ENCODE results near the gene DNAAF3. TPM values are rescaled to one million over a fixed set of nuclear protein-coding genes. Genes with fewer than 3 reads are reported as not detected.
"Not testable (repeated sequence)": the region's sequence is repeated elsewhere in the genome, so short reads cannot be mapped to it uniquely, and the experiment has no call there.

Gene DNAAF3
- total RNA-seq, 4 donors from 2014 or later, result 0.71 to 10.3 (median 0.99) TPM

DNA sequence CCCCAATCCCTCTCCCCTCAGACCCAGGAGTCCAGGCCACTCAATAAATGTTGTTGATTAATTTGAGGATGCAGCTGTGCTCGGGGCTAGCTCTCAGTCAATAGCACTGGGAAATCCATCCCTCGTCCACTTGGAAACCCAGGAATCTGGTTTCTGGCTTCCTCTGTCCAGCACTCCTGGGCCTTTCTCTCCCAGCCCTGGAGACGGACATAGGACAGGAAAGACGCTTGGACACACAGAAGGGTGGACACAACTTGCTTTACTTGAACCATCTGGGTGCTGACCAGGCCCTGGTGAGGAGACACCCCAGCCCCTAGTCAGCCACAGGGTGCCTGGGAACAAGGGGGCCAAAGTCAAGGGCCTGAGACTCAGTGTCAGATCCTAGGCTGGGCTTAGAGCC lies 8.0 kb downstream of the DNAAF3 start:
- intact Hi-C loops (cut with DNase I; ENCODE audit: low total_unique reads), result no loop called here
- no peak for TF ChIP-seq POLR2A (IDR thresholded peaks at IDR 0.05)
- TF ChIP-seq, protein P1, sequence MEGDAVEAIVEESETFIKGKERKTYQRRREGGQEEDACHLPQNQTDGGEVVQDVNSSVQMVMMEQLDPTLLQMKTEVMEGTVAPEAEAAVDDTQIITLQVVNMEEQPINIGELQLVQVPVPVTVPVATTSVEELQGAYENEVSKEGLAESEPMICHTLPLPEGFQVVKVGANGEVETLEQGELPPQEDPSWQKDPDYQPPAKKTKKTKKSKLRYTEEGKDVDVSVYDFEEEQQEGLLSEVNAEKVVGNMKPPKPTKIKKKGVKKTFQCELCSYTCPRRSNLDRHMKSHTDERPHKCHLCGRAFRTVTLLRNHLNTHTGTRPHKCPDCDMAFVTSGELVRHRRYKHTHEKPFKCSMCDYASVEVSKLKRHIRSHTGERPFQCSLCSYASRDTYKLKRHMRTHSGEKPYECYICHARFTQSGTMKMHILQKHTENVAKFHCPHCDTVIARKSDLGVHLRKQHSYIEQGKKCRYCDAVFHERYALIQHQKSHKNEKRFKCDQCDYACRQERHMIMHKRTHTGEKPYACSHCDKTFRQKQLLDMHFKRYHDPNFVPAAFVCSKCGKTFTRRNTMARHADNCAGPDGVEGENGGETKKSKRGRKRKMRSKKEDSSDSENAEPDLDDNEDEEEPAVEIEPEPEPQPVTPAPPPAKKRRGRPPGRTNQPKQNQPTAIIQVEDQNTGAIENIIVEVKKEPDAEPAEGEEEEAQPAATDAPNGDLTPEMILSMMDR (IDR thresholded peaks at IDR 0.05), result no peak
- WGBS, 2 donors, result 67 to 81% methylated on average over 4 of the region's 4 CpGs
- H3K4me3 ChIP-seq (ENCODE audit: low read depth, poor library complexity, severe bottlenecking), result no peak overlapping the region
- no peak for DNase-seq (ENCODE audit: low spot score in 2 of 2)

DNA sequence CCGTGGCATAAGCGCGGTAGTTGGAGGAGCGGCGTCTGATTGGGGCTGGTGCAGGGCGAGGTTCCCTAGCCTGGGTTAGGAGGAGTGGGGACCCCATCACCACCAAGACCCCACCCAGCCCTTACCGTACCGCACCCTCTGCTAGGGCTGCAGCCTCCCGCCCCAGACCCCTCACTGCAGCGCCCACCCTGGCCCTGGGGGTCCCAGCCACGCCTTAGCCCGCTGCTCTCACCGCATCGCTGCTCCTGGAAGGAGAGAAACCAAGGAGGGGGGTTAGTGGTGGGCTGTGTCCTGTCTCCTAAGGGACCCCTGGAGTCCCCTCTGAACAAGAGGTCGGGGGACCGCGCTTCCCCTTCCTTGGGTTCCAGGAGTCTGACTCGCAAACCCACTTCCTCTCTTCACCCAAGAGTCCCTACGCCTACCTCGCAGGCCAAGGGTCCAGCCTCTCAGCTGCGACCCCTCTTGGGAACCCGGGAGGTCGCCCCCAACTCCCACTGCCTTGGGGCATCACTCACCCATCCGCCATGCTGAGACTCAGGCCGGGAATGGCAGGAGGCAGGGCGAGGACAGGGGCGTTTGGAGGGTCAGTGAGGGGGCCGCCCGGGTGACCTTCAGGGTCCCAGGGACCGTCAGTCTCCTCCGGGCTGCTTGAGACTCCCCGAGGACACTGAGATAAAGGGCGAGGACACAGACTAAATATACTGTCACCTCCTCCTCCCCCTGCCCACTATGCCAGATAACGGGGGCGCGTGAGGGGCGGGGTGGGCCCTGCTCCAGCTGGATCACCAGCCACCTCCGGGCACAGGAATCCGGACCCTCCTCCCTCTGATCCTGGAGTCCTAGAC lies 9.1 kb downstream of the DNAAF3 start, which contains the start of gene TNNI3:
Gene TNNI3, minus strand, starts transcription at position 669 of the 845 bp plus-strand sequence. Its CDS starts 143 bp downstream, at position 526.
- H3K4me3 ChIP-seq (ENCODE audit: low read depth, poor library complexity, severe bottlenecking), result no peak within 1 kb of the TSS
- no peak for DNase-seq (ENCODE audit: low spot score in 2 of 2)
- intact Hi-C loops (cut with DNase I; ENCODE audit: low total_unique reads), result no loop called here
- TF ChIP-seq POLR2A (IDR thresholded peaks at IDR 0.05), result no peak
- TF ChIP-seq, protein P1 (IDR thresholded peaks at IDR 0.05), result no peak
- WGBS, 2 donors, result 49 to 51% methylated on average over 32 to 33 of the region's 39 CpGs

GRCh38 chr19:55156202-55157063 lies 10.0 kb downstream of the DNAAF3 start:
- TF ChIP-seq POLR2A (IDR thresholded peaks at IDR 0.05), result no peak
- TF ChIP-seq, protein P1 (IDR thresholded peaks at IDR 0.05), result no peak
- no peak overlapping the region for H3K4me3 ChIP-seq (ENCODE audit: low read depth, poor library complexity, severe bottlenecking)
- WGBS, 2 donors, result 2 to 3% methylated on average over 45 to 52 of the region's 52 CpGs
- DNase-seq (ENCODE audit: low spot score in 2 of 2), result peak in 1 of 2 donors; percentile 88
- intact Hi-C loops (cut with DNase I; ENCODE audit: low total_unique reads), result no loop called here

DNA sequence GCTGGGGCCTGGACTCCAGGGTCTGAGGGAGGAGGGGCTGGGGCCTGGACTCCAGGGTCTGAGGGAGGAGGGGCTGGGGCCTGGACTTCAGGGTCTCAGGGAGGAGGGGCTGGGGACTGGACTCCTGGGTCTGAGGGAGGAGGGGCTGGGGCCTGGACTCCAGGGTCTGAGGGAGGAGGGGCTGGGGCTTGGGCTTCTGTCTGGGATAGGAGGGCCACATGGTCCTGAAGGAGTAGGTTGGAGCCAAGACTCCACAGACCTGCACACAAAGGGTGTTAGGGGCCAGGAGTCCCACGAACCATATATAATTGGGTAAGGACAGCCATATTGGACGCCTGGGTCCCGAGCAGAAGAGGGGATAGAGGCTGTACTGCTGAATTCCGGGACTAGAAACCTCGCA lies 10.6 kb downstream of the DNAAF3 start:
- H3K4me3 ChIP-seq (ENCODE audit: low read depth, poor library complexity, severe bottlenecking); intact Hi-C loops (cut with DNase I; ENCODE audit: low total_unique reads); DNase-seq (ENCODE audit: low spot score in 2 of 2): not testable (repeated sequence)
- 3 to 5% methylated on average over 5 of the region's 5 CpGs for WGBS, 2 donors

DNA sequence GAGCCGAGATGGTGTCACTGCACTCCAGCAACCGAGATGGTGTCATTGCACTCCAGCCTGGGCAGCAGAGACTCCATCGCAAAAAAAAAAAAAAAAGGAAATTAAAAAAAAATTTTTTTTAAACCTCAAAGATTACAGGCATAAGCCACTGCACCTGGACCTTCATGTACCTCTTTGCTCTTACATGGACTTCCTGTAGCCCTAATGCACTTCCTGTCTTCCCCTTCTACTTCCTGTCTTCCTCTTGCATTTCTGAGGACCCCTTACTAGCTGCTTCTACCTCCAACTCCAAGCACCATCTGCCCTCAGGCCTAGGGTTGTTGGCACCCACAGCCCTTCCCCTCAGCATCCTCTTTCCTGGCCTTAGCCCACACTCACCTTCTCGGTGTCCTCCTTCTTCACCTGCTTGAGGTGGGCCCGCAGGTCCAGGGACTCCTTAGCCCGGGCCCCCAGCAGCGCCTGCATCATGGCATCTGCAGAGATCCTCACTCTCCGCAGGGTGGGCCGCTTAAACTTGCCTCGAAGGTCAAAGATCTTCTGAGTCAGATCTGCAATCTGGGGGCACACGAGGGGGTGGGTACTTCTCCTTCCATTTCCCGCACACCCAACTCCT lies 12.7 kb downstream of the DNAAF3 start:
- WGBS, 2 donors, result 85 to 88% methylated on average over 12 of the region's 12 CpGs
- TF ChIP-seq, protein P1 (IDR thresholded peaks at IDR 0.05), result no peak
- no peak for TF ChIP-seq POLR2A (IDR thresholded peaks at IDR 0.05)
- no peak overlapping the region for H3K4me3 ChIP-seq (ENCODE audit: low read depth, poor library complexity, severe bottlenecking)
- DNase-seq (ENCODE audit: low spot score in 2 of 2), result no peak
- intact Hi-C loops (cut with DNase I; ENCODE audit: low total_unique reads), result no loop called here

DNA sequence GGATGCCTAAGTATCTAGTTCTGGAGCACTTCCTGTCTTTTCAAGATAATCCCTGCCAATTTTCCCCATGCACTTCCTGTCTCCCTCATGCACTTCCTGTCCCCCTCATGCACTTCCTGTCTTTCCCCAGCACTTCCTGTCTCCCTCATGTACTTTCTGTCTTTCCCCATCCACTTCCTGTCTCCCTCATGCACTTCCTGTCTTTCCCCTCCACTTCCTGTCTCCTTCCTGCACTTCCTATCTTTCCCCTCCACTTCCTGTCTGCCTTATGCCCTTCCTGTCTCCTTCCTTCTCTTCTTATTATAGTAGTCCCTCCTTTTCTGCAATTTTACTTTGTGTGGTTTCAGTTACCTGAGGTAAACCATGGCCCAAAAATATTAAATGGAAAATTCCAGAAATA lies 14.4 kb downstream of the DNAAF3 start:
- TF ChIP-seq, protein P1 (IDR thresholded peaks at IDR 0.05), result no peak
- TF ChIP-seq POLR2A (IDR thresholded peaks at IDR 0.05), result no peak
- no peak for DNase-seq (ENCODE audit: low spot score in 2 of 2)
- intact Hi-C loops (cut with DNase I; ENCODE audit: low total_unique reads), result no loop called here
- H3K4me3 ChIP-seq (ENCODE audit: low read depth, poor library complexity, severe bottlenecking), result no peak overlapping the region

Data from lower leg skin (tissue), 4 donors.